Heart right ventricle (tissue), 16 donors: Measurements from ENCODE around the gene SLC4A7. TPM values are rescaled to one million over a fixed set of nuclear protein-coding genes. Genes with fewer than 3 reads are reported as not detected.

Source experiments
- ATAC-seq, 8 donors: fragments of 200-7000 bp; cut with Tn5 transposase; one replicate each; pipeline ENCODE4 v1.9.1; 2020; ENCODE audit warnings: mild to moderate bottlenecking in 8 of 8, moderate library complexity in 8 of 8, moderate number of reproducible peaks in 1 of 8
- DNase-seq, 2 donors: peaks; one replicate each; pipeline ENCODE4 v3.0.0-alpha.2; 2020
- H3K27ac ChIP-seq, 10 donors: fragments of 200-600 bp; sonication (generic) in 2 of 10; one replicate each; pipeline versions ENCODE4 v1.5.0 to v1.8.0; 2020 to 2022; ENCODE audit warnings: mild to moderate bottlenecking in 3 of 10
- H3K27me3 ChIP-seq, 7 donors: fragments of 200-600 bp; one replicate each; pipeline ENCODE4 v1.8.0; 2021 to 2022; ENCODE audit warnings: mild to moderate bottlenecking in 2 of 7
- H3K36me3 ChIP-seq, 9 donors: fragments of 200-600 bp; sonication (generic) in 1 of 9; one replicate each; pipeline versions ENCODE4 v1.5.0 to v1.8.0; 2020 to 2022; ENCODE audit warnings: mild to moderate bottlenecking in 2 of 9
- H3K4me1 ChIP-seq, 9 donors: fragments of 200-600 bp; sonication (generic) in 1 of 9; one replicate each; pipeline versions ENCODE4 v1.5.0 to v1.8.0; 2020 to 2022; ENCODE audit warnings: mild to moderate bottlenecking in 4 of 9
- H3K4me3 ChIP-seq, 10 donors: fragments of 200-600 bp; sonication (generic) in 2 of 10; one replicate each; pipeline versions ENCODE4 v1.5.0 to v1.8.0; 2020 to 2022; ENCODE audit warnings: mild to moderate bottlenecking in 7 of 10, moderate library complexity in 2 of 10
- H3K9me3 ChIP-seq, 11 donors: fragments of 200-600 bp in 10 of 11; sonication (generic) in 2 of 11; one replicate each; pipeline versions ENCODE4 v1.5.0 to v1.8.0; 2013 to 2022; ENCODE audit warnings: mild to moderate bottlenecking in 2 of 11, control low read depth in 1 of 11, moderate library complexity in 1 of 11
- WGBS, 2 donors: extraction: QIAGEN DNeasy Blood & Tissue Kit; methylation state at CpG; one replicate each; pipeline ENCODE4 v1.1.7; 2013; ENCODE audit warnings: inconsistent platforms in 1 of 2; 5-methylcytosine and 5-hydroxymethylcytosine counted together
- intact Hi-C, 10 donors: fragments of 100-400 bp; cut with DNase I; formaldehyde crosslinking; loops; one replicate each; pipeline versions ENCODE4 v1.11.1 to v1.14.2; 2022
- polyA plus RNA-seq, 2 donors: library from polyadenylated mRNA; stranded (reverse); fragments of 200-250 nt; gene quantifications; one replicate each; pipeline ENCODE4 v1.2.3, GENCODE V29; 2013
- total RNA-seq, 10 donors: library from RNA; stranded (reverse); fragmentation: NEBNext Ultra II Directional in 3 of 10; extraction: Animal tissue kit (Norgen Biotek cat#: 25700) in 3 of 10; gene quantifications; one replicate each; pipeline versions ENCODE4 v1.2.1 to v1.2.4, GENCODE V29; 2021 to 2023
- TF ChIP-seq, protein P1 (sequence below), 9 donors: fragments of 200-600 bp; sonication (generic) in 2 of 9; IDR thresholded peaks; one replicate each; pipeline versions ENCODE4 v1.5.0 to v1.8.0; 2021 to 2022; ENCODE audit warnings: antibody characterized with exemption in 9 of 9, mild to moderate bottlenecking in 5 of 9, moderate library complexity in 1 of 9
- donor health status: Arrhythmogenic right ventricular cardiomyopathy.
- donor health status: ischemic (EF 13 %, LVEDD 7.1; RV severe dilation, severe dysfunction).
- donor health status: healthy with polysubstance abuse.
- donor health status: DM: no; HTN: yes; CAD: no.
- donor health status: DM: no; HTN: no; CAD: no.
- donor health status: ischemic (EF 25% LVEDD 6.9; RV normal size, moderate dysfunction).
- donor health status: ischemic (EF 25% LVEDD 5.7; RV mildly dilated, moderate dysfunction).
- donor health status: healthy.
- donor health status: DM: yes; HTN: yes; CAD: no.
- donor health status: Ischemic cardiomyopathy.
- donor health status: ischemic (EF 35%, LVEDD 5.7; RV mildly dilated, moderate dysfunction).
- donor health status: nonischemic (EF 11% LVEDD 7.7; RV severe dilation, severe dysfunction).
- donor health status: DM: yes; HTN: yes; CAD: no.
- donor health status: PGD.
- donor health status: ischemic (EF 29% LVEDD 5.4; RV normal size, mild dysfunction).
- donor health status: nonischemic (EF 23%, LVEDD 6.1; RV moderate dilation, normal function).

The SLC4A7 gene
- total and polyA plus RNA-seq, 12 donors: 3.0 to 18.7 (median 11.8) TPM

DNA sequence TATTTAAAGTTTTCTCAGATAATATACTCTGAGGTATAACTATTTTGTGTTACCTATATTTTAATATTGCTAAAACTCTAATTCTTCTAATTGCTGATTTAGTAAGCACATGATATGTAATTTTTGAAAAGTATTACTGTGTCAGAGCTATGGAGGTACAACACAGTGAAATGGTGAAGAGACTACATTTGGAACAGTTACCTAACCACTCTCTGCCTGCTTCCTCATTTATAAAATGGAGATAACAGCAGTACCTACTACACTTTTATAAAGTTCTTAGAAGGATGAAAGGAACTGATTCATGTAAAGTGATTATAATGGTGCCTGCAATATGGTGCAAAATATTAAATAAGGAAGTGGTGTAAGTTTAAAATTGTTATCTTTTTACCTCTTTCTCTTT, 98.7 kb downstream of the SLC4A7 start:
- Histone ChIP-seq H3K4me1 (peaks cover 0 to 6% (median 0%) of the 10 kb centered on the region in 9 donors), H3K36me3 (peaks cover 0 to 87% (median 14%) of the 10 kb centered on the region in 9 donors), H3K4me3 (no peak overlapping the region), H3K27me3 (no peaks in the 10 kb centered on the region), H3K27ac (no peak overlapping the region), H3K9me3 (no peaks in the 10 kb centered on the region)
- ATAC-seq (no peak), DNase-seq (no peak)
- intact Hi-C loops: no loop called here
- TF ChIP-seq, protein P1, sequence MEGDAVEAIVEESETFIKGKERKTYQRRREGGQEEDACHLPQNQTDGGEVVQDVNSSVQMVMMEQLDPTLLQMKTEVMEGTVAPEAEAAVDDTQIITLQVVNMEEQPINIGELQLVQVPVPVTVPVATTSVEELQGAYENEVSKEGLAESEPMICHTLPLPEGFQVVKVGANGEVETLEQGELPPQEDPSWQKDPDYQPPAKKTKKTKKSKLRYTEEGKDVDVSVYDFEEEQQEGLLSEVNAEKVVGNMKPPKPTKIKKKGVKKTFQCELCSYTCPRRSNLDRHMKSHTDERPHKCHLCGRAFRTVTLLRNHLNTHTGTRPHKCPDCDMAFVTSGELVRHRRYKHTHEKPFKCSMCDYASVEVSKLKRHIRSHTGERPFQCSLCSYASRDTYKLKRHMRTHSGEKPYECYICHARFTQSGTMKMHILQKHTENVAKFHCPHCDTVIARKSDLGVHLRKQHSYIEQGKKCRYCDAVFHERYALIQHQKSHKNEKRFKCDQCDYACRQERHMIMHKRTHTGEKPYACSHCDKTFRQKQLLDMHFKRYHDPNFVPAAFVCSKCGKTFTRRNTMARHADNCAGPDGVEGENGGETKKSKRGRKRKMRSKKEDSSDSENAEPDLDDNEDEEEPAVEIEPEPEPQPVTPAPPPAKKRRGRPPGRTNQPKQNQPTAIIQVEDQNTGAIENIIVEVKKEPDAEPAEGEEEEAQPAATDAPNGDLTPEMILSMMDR (IDR thresholded peaks at IDR 0.05): no peak

GRCh38 chr3:27384191-27384590, 100.0 kb downstream of the SLC4A7 start:
- H3K27me3 ChIP-seq: no peaks in the 10 kb centered on the region
- DNase-seq (no peak), ATAC-seq (no peak)
- TF ChIP-seq, protein P1 (IDR thresholded peaks at IDR 0.05): no peak
- H3K36me3 ChIP-seq: peaks cover 0 to 87% (median 14%) of the 10 kb centered on the region in 9 donors
- peaks cover 0 to 6% (median 0%) of the 10 kb centered on the region in 9 donors for H3K4me1 ChIP-seq
- intact Hi-C loops: no loop called here
- H3K4me3 ChIP-seq: no peak overlapping the region
- WGBS, 2 donors: 93 to 100% methylated on average over 1 of the region's 1 CpG
- no peak overlapping the region for H3K27ac ChIP-seq
- no peaks in the 10 kb centered on the region for H3K9me3 ChIP-seq

DNA sequence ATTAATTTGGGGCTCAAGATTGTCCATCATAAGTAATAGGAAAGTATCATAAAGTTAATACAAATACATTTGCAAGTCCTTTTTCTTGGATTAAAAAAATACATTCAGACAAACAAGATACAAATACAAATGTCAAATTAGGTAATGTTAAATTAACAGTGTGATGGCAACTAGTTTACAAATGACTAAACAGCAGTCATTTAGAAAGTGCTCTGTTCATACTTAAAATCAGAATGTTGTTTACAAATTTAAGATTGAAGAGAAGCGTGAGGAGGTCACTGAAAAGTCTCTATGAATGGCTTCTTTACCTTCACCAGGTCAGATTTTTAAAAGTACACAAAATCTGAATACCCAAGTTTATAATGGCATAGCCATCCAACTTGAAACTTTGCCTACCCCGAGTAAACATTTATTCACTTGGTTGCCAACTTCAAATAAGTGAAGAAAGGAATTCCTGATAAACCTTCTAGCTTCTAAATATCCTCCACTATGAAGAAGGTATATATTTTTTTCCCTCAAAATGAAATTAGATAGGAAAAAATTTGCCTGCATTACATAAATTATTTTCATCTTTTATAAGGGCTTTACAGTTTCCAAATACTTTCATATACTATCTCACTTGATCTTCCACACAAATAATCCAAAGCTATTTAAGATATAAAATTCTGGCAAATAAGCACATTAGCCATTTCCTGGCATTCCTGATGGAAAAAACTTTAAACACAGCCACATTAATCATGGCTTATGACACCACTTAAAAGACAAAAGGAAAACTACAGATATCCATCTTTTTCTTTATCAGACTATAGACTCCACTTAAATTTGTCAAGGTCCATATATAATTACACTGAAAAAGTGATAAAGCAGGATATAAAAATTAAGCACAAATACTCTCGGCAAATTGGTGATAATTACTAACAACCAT, 103.5 kb downstream of the SLC4A7 start:
- TF ChIP-seq, protein P1 (IDR thresholded peaks at IDR 0.05): no peak
- Histone ChIP-seq H3K9me3 (no peaks in the 10 kb centered on the region), H3K4me1 (no peaks in the 10 kb centered on the region), H3K36me3 (peaks cover 0 to 99% (median 14%) of the 10 kb centered on the region in 9 donors), H3K27ac (no peak overlapping the region), H3K27me3 (no peaks in the 10 kb centered on the region), H3K4me3 (no peak overlapping the region)
- no peak for DNase-seq
- 76 to 85% methylated on average over 3 of the region's 3 CpGs for WGBS, 2 donors
- intact Hi-C loops: no loop called here
- ATAC-seq: no peak

GRCh38 chr3:27378331-27378730, 105.9 kb downstream of the SLC4A7 start:
- intact Hi-C loops: no loop called here
- H3K36me3 ChIP-seq: peaks cover 0 to 87% (median 9%) of the 10 kb centered on the region in 9 donors
- ATAC-seq (no peak), DNase-seq (no peak)
- H3K27ac ChIP-seq: no peak overlapping the region
- TF ChIP-seq, protein P1 (IDR thresholded peaks at IDR 0.05): no peak
- no peaks in the 10 kb centered on the region for H3K27me3 ChIP-seq
- no peak overlapping the region for H3K4me3 ChIP-seq
- H3K9me3 ChIP-seq: no peaks in the 10 kb centered on the region
- no peaks in the 10 kb centered on the region for H3K4me1 ChIP-seq
